Tibial nerve (tissue), 3 donors: ENCODE data around the gene SUSD2.
"Not testable (repeated sequence)": the region's sequence is repeated elsewhere in the genome, so short reads cannot be mapped to it uniquely, and the experiment has no call there.

ENCODE experiments used
- POLR2A ChIP-seq, 2 donors: fragments of 450-650 bp; IDR thresholded peaks; one replicate each; pipeline ENCODE4 v1.6.1; 2017; ENCODE audit warnings: antibody characterized with exemption in 2 of 2, mild to moderate bottlenecking in 2 of 2, moderate library complexity in 2 of 2
- TF ChIP-seq, protein P1 (sequence below), 5 experiments: fragments of 200-600 bp in 3 of 5; fragments of 450-650 bp in 2 of 5; sonication (generic) in 3 of 5; IDR thresholded peaks; one replicate each; pipeline ENCODE4 v1.5.1; 2016 to 2019; ENCODE audit warnings: antibody characterized with exemption in 5 of 5, mild to moderate bottlenecking in 3 of 5, moderate library complexity in 2 of 5

DNA sequence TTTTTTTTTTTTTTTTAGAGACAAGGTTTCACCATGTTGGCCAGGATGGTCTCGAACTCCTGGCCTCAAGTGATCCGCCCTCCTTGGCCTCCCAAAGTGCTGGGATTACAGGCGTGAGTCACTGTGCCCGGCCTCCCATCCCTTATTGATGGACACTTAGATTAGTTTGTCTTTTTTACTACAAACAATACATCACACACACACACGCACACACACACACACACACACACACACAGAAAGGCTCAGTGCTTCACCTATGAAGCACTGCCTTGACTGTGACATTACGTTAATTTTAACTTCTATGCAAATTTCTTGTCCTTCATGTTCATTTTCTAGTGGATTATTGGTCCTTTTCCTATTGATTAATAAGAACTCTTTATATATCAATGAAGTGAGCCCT lies 44.8 kb upstream of the SUSD2 start:
- TF ChIP-seq, protein P1, sequence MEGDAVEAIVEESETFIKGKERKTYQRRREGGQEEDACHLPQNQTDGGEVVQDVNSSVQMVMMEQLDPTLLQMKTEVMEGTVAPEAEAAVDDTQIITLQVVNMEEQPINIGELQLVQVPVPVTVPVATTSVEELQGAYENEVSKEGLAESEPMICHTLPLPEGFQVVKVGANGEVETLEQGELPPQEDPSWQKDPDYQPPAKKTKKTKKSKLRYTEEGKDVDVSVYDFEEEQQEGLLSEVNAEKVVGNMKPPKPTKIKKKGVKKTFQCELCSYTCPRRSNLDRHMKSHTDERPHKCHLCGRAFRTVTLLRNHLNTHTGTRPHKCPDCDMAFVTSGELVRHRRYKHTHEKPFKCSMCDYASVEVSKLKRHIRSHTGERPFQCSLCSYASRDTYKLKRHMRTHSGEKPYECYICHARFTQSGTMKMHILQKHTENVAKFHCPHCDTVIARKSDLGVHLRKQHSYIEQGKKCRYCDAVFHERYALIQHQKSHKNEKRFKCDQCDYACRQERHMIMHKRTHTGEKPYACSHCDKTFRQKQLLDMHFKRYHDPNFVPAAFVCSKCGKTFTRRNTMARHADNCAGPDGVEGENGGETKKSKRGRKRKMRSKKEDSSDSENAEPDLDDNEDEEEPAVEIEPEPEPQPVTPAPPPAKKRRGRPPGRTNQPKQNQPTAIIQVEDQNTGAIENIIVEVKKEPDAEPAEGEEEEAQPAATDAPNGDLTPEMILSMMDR (IDR thresholded peaks at IDR 0.05): not testable (repeated sequence)
- not testable (repeated sequence) for TF ChIP-seq POLR2A (IDR thresholded peaks at IDR 0.05)
